HG03354 (cell line): ENCODE measurements around the gene L3MBTL1.
A peak's percentile ranks its signal among the peaks of the same experiment; 100 is the strongest.

Source experiments
- ATAC-seq: cut with Tn5 transposase; IDR thresholded peaks from one replicate; pipeline ENCODE4 v1.9.1; 2021; ENCODE audit warnings: mild to moderate bottlenecking; ENCODE audit not compliant: unreplicated experiment, poor library complexity, severe bottlenecking

The L3MBTL1 gene

DNA sequence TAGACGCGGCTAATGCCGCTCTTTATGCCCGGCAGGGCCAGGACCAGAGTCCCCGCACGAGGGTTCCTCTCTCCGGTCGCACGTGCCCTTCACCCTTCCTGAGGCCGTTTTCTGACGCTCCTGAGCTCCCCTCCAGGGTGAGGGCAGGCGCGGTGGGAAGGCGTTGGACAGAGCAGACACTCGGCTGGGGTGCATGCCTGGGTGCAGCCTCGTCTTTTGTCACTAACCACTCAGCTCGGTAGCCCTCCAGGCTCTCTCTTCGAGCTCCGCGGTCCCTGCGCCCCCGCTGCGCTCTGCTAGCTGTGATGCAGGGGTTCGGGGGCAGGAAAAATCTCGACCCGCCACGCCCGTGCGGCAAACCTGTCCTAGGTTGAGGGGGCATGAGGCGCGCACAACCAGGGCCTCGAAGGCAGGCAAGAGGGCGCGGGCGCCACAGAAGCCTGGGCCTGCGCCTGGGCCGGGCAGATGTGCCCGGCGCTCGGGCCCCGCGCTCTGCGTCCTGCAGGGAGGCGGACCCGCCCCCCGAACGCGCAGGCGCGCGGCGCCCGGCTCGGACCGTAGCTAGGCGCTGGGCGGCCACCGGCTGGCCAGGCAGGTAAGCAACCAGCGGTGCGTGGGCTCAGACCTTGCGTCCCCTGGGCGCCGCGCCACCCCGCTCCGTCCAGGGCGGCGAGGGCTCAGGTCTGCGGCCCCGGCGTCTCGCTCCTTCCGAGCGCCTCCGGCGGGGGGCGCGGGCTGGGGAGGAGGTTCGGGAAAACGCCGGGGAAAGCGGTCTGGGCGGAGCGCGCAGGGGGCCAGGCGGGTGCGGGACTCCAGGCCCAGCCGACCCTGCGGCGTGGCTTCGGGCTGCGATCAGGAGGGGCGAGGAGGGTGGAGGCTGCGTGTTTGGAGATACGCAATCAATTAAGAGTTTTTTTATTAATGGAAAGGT lies at the start of gene L3MBTL1:
Gene L3MBTL1 (plus strand): TSS at position 548 of the 931 bp plus-strand sequence. CDS start 5,807 bp downstream, outside the sequence.
- no peak for ATAC-seq

DNA sequence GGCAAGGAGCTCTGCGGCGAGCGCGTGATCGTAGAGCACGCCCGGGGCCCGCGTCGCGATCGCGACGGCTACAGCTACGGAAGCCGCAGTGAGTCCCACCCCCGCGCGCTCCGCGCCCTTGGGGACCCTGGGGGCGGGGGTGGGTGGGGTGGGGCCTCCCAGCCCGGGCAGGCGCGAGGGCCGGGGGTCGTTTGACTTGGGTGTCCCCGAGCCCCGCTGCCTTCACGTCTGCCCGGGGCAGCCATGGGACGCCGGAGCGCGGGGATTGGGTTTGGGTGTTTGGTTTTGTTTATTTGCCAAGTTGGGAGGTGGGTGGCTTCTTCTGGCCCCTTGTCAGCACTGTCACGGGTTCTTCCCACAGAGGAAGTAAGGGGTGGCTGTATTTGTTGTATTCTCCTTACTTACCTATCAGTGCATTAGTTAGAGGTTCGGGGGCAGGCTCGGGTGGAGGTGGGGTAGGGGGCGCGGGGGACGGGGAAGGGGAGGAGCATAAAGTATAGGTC lies 49.0 kb upstream of the L3MBTL1 start:
- no peak for ATAC-seq

DNA sequence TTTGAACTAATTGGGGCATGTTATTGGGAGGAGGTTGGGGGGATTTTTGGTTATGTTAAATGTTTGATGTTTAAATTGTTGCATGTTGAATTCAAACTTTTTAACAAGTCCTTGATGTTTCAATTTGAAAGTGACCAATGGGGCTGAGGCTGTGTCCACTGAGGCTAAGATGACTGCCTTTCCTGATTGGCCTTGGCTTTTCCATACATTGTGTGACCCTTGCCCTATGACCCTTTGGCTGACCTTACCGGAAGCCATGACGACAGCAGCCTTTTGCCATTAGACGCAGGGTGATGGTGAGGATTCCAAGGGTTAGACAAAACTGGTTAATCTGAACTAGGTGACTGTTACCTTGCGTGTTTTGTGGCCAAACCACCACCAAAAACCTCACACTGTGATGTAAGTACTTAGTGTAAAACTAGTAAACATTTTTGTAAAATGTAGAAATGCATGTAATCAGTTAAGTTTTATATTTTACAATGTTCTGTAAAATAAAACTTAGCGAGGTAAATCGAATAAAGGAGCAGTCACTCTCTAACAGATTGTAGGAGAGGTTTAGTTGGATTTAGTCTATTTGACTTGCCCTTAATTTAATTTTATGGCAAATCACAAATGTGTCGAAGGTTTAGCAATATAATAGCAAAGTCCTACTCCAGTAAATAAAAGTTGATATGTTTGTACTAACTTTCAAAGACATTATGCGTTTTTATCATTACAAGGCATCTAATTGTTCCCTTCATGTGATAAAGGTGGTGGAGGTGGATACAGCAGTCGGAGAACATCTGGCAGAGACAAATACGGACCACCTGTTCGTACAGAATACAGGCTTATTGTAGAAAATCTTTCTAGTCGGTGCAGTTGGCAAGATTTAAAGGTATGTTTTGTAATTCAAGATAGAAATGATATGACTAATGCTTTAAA lies 48.2 kb upstream of the L3MBTL1 start:
- ATAC-seq, result no peak

- ATAC-seq, result no peak
Observed at GRCh38 chr20:43460172-43460829, 47.2 kb upstream of the L3MBTL1 start.

- ATAC-seq, result no peak
Observed at GRCh38 chr20:43460830-43461200, 46.7 kb upstream of the L3MBTL1 start.

DNA sequence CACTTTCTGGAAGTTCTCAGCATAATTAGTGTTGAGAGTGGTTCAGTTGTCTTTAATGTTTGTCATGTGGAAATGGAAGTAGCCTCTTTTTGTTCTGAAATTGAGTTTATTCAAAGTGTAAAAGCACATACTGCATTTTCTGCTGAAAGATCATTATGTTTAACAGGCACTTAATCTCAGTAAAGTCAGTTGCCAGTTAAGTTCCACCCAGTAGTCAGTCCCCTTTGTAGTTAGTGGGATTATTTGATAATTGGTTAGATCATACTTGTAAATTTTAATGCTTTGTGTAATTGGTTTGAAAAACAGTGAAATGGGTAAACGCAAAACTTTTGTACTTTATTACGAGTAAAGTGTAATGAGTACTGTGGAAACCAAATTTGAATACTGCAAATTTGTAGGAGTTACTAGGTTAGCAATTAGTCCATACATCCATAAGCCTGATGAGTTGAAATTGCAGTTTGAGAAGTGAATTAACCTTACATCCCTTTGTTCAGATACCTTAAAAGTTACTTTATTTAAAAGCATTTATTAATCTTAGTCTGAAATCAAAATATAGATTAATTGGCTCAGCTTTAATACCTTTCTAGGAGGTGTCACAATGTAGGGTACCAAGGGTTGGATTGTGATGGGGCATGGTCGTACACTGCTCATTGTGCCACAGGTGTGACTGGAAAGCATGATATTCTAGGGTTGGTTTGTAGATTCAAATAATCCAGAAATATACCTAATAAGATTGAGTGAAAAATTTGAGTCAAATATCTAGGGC lies 45.4 kb upstream of the L3MBTL1 start:
- ATAC-seq, result no peak

GRCh38 chr20:43462660-43463526 lies 44.6 kb upstream of the L3MBTL1 start:
- no peak for ATAC-seq

GRCh38 chr20:43463527-43464218 lies 43.8 kb upstream of the L3MBTL1 start:
- no peak for ATAC-seq

DNA sequence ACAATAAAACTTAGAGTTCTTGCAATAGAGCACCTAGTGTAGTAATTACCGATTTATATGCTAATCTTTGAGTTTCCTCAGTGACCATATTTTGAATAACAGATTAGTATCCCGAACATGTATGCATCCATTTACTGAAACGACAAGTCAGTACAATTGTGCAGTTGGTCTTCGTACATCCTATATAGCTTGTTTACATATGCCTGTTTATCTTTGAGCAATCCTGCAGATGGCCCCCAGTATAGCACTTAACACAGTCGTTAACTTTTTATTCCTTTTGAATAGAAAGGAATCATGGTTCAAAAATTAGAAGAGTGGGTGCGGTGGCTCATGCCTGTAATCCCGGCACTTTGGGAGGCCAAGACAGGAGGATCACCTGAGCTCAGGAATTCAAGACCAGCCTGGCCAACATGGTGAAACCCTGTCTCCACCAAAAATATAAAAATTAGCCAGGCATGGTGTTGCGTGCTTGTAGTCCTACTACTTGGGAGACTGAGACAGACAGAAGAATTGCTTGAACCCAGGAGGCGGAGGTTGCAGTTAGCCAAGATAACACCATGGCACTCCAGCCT lies 43.2 kb upstream of the L3MBTL1 start:
- ATAC-seq, result no peak

DNA sequence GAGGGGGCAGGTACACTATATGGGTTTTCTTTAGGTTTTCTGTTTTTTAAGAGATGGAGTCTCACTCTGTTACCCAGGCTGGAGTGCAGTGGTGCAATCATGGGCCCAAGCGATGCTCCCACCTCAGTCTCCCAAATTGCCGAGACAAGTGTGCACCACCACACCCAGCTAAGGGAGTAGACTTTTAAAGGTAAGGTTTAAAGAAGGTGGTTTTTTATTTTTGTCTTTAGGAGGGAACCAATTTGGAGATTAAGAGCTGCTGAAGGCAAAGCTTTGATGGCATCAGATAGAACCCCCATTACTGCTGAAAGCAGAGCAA lies 41.9 kb upstream of the L3MBTL1 start:
- no peak for ATAC-seq

- no peak for ATAC-seq
Observed at GRCh38 chr20:43467589-43467988, 39.9 kb upstream of the L3MBTL1 start.

- ATAC-seq, result no peak
Observed at GRCh38 chr20:43472671-43473380, 34.7 kb upstream of the L3MBTL1 start.

DNA sequence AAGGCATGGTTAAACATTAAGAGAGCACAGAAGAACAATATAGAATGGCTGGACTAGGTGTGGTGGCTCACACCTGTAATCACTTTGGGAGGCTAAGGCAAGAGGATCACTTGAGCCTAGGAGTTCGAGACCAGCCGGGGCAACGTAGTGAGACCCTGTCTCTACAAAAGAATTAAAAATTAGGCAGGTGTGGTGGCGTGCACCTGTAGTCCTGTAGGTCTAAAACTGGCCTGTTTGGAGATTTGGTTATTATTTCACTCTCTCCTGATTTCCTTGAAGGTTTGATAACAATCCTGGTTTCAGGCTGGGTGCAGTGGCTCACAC lies 34.2 kb upstream of the L3MBTL1 start:
- no peak for ATAC-seq

- no peak for ATAC-seq
Observed at GRCh38 chr20:43477193-43477592, 30.3 kb upstream of the L3MBTL1 start.

GRCh38 chr20:43477619-43478018 lies 29.9 kb upstream of the L3MBTL1 start:
- ATAC-seq, result no peak

GRCh38 chr20:43490038-43490437 lies 17.5 kb upstream of the L3MBTL1 start:
- ATAC-seq, result no peak

DNA sequence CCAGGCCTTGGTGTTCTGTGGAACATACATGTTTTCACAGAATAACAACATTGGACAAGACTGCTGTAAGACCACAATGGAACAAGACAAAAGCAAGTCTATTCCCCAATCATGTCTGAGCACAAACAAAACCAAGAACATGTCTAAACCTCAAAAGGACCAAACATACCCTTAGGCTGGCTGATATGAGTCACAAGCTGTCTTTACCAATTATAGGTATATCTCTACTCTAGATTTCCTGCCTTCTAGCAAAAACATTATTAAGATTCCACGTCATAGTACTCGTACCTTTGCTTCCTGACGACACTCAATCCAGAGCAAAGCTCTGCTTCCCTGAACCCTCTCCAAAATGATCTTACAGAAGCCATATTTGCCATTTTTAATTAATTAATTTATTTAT lies 15.4 kb upstream of the L3MBTL1 start:
- peak; percentile 65 for ATAC-seq
